ENCODE data around the gene HOXC9. TPM values are rescaled to one million over a fixed set of nuclear protein-coding genes. Genes with fewer than 3 reads are reported as not detected.
A peak's percentile ranks its signal among the peaks of the same experiment; 100 is the strongest.

Gene HOXC9
- total and polyA plus RNA-seq, 2 of the 4 experiments (the other 2 are of a cell fraction), result 0.26 TPM; not detected in 1

DNA sequence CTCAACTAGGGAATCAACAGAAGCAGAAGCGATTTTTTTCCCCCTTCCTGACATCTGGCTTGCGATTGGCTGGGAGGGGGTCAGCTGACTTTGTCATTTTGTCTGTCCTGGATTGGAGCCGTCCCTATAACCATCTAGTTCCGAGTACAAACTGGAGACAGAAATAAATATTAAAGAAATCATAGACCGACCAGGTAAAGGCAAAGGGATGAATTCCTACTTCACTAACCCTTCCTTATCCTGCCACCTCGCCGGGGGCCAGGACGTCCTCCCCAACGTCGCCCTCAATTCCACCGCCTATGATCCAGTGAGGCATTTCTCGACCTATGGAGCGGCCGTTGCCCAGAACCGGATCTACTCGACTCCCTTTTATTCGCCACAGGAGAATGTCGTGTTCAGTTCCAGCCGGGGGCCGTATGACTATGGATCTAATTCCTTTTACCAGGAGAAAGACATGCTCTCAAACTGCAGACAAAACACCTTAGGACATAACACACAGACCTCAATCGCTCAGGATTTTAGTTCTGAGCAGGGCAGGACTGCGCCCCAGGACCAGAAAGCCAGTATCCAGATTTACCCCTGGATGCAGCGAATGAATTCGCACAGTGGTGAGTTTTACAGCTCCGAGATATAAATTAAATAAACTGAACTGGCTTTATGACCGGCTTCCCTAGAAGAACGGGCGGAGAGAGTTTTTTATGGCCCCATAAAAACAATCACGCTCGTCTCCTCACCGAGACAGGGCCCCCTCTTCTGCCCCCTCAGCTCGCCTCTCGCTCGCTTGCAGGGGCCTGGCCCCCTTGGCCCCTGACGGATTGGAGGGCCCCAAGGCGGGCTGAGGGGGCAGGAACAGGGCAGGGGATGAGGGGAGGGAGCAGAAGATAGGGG is 28.6 kb downstream of the HOXC9 start, which contains the start of gene HOXC6:
HOXC6 (plus strand) TSS at position 127 of the 888 bp plus-strand sequence; CDS start at position 209, 82 bp downstream.
- TF ChIP-seq, protein P1, sequence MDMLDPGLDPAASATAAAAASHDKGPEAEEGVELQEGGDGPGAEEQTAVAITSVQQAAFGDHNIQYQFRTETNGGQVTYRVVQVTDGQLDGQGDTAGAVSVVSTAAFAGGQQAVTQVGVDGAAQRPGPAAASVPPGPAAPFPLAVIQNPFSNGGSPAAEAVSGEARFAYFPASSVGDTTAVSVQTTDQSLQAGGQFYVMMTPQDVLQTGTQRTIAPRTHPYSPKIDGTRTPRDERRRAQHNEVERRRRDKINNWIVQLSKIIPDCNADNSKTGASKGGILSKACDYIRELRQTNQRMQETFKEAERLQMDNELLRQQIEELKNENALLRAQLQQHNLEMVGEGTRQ (IDR thresholded peaks at IDR 0.05; ENCODE audit: low read depth, low read length), result peak; percentile 59
- TF ChIP-seq SMC3 (IDR thresholded peaks at IDR 0.05; ENCODE audit: low read depth, low read length), result no peak
- Histone ChIP-seq H3K56ac (ENCODE audit: extremely low read depth, insufficient read depth, low read length) (no peak within 1 kb of the TSS), H2AK9ac (replicated peaks; ENCODE audit: low read depth, low read length, poor library complexity) (no peak within 1 kb of the TSS), H2BK5ac (ENCODE audit: low read depth, low read length, poor library complexity, severe bottlenecking) (no peak within 1 kb of the TSS), H4K5ac (ENCODE audit: low read depth, low read length) (no peak within 1 kb of the TSS), H3K4me1 (ENCODE audit: control insufficient read depth, insufficient read depth, low read length) (no peaks in the 10 kb centered on the region), H3K18ac (ENCODE audit: low read depth, low read length) (no peak within 1 kb of the TSS), H3K36me3 (ENCODE audit: control insufficient read depth, insufficient read depth, low read length) (no peaks in the 10 kb centered on the region), H3K9me1 (ENCODE audit: insufficient read depth, low read length) (no peaks in the 10 kb centered on the region), H2BK120ac (ENCODE audit: low read depth, low read length) (no peak within 1 kb of the TSS), H4K8ac (ENCODE audit: low read depth in 2 of 2, low read length in 2 of 2) (no peak within 1 kb of the TSS), H2AK5ac (ENCODE audit: low read depth, low read length) (no peak within 1 kb of the TSS), H2BK20ac (ENCODE audit: low read depth, low read length) (no peak within 1 kb of the TSS), H3K4me3 (ENCODE audit: insufficient read depth, low read depth, low read length) (0 out of 2 replicates have a peak within 1 kb of the TSS, but pooled peaks have one; percentile 10), H3K27me3 (ENCODE audit: control insufficient read depth, insufficient read depth, low read length) (peaks cover 88% of the 10 kb centered on the region), H3K4me2 (ENCODE audit: low read depth, low read length) (peak within 1 kb of the TSS; percentile 6; the same call in 1 of the 2 replicates), H3K9ac (ENCODE audit: low read depth, low read length) (no peak within 1 kb of the TSS), H3K14ac (replicated peaks; ENCODE audit: low read depth, low read length) (no peak within 1 kb of the TSS), H3K9me3 (ENCODE audit: control insufficient read depth, insufficient read depth, low read length) (peaks cover 11% of the 10 kb centered on the region), H4K20me1 (ENCODE audit: insufficient read depth, low read length) (no peaks in the 10 kb centered on the region), H3K4ac (ENCODE audit: low read depth, low read length) (no peak within 1 kb of the TSS), H2BK15ac (ENCODE audit: low read depth, low read length) (no peak within 1 kb of the TSS), H3K23ac (ENCODE audit: low read depth, low read length) (no peak within 1 kb of the TSS), H2AFZ (replicated peaks; ENCODE audit: low read length, poor library complexity) (no peak within 1 kb of the TSS), H4K91ac (ENCODE audit: insufficient read depth, low read depth, low read length) (no peak within 1 kb of the TSS), H3K79me1 (ENCODE audit: low read depth in 1 of 2, low read length in 2 of 2) (no peaks in the 10 kb centered on the region), H3K27ac (ENCODE audit: insufficient read depth, low read length) (no peak within 1 kb of the TSS)
- dilution Hi-C loops (cut with HindIII; ENCODE audit: low sequenced_read_pairs, unreplicated experiment) (no loop called here), in situ Hi-C loops (cut with MboI; ENCODE audit: low sequenced_read_pairs) (no loop called here), intact Hi-C loops (cut with micrococcal nuclease) (no loop called here)
- no peak for ATAC-seq (ENCODE audit: low read depth)
- WGBS, 2 experiments (ENCODE audit: extremely low coverage in 2 of 2, insufficient read length in 1 of 2), result 5% methylated on average over 15 of the region's 36 CpGs; no CpG with 5 or more reads in 1 of the 2 experiments
- ChIA-PET CTCF (interaction anchor here (0.6 kb wide), 1 partner anchor 594 kb away, joined by 3 read pairs; no protein-coding TSS in a partner anchor), POLR2A (ENCODE audit: unreplicated experiment) (no interaction called here)
- DNase-seq, result no peak
- no TSS peak for BruUV-seq (replicated peaks)
